CD4-positive, alpha-beta T cell (primary cell): Measurements from ENCODE around the gene IRF7. TPM values are rescaled to one million over a fixed set of nuclear protein-coding genes. Genes with fewer than 3 reads are reported as not detected.
A peak's percentile ranks its signal among the peaks of the same experiment; 100 is the strongest.

Experiments
- ATAC-seq: fragments of 200-7000 bp; cut with Tn5 transposase; one replicate; pipeline ENCODE4 v1.10.0; 2022; ENCODE audit warnings: mild to moderate bottlenecking; ENCODE audit not compliant: poor library complexity
- CTCF ChIA-PET: fragments of 350-600 bp; sonication (Branson Sonifier 250); formaldehyde crosslinking; loops from one replicate; lab custom pipeline; 2021; ENCODE audit warnings: antibody characterized with exemption, inconsistent platforms; lab: Charles Lee
- POLR2A ChIA-PET: fragments of 350-600 bp; sonication (Branson Sonifier 250); formaldehyde crosslinking; loops from one replicate; lab custom pipeline; 2021; ENCODE audit warnings: antibody characterized with exemption, inconsistent platforms; lab: Charles Lee
- DNase-seq, 14 experiments: peaks; one replicate each; pipeline ENCODE4 v3.0.0-alpha.2; 2013 to 2020; ENCODE audit warnings: mixed read lengths in 2 of 14
- H3K27ac ChIP-seq, 2 donors: one replicate each; pipeline versions ENCODE4 v1.5.1 to v1.7.0; 2013; ENCODE audit warnings: low read length in 2 of 2, low read depth in 1 of 2, mild to moderate bottlenecking in 1 of 2
- H3K27me3 ChIP-seq, 2 experiments: 1 replicate in 1 of 2; 2 replicates in 1 of 2; pipeline versions ENCODE4 v1.6.1 to v1.7.0; 2013; ENCODE audit warnings: low read length in 2 of 2, control low read depth in 1 of 2, mild to moderate bottlenecking in 1 of 2, moderate library complexity in 1 of 2; ENCODE audit not compliant: insufficient read depth in 2 of 2, control insufficient read depth in 1 of 2
- H3K36me3 ChIP-seq: one replicate; pipeline ENCODE4 v1.6.1; 2013; ENCODE audit warnings: low read length, control low read depth; ENCODE audit not compliant: insufficient read depth
- H3K4me1 ChIP-seq: one replicate; pipeline ENCODE4 v1.6.1; 2013; ENCODE audit warnings: low read length, control low read depth; ENCODE audit not compliant: insufficient read depth
- H3K4me3 ChIP-seq: one replicate; pipeline ENCODE4 v1.5.1; 2013; ENCODE audit warnings: mild to moderate bottlenecking, low read length, moderate library complexity
- H3K9me3 ChIP-seq, 2 experiments: 1 replicate in 1 of 2; 2 replicates in 1 of 2; pipeline versions ENCODE4 v1.6.1 to v1.7.0; 2013; ENCODE audit warnings: low read length in 2 of 2, mild to moderate bottlenecking in 2 of 2, control low read depth in 1 of 2, moderate library complexity in 1 of 2; ENCODE audit not compliant: control insufficient read depth in 1 of 2, insufficient read depth in 1 of 2
- H3K27ac Mint-ChIP-seq: one replicate; pipeline ENCODE4 v1.8.0; 2020; ENCODE audit warnings: mixed read lengths
- H3K27me3 Mint-ChIP-seq: one replicate; pipeline ENCODE4 v1.8.0; 2021; ENCODE audit warnings: mixed read lengths
- H3K36me3 Mint-ChIP-seq: one replicate; pipeline ENCODE4 v1.8.0; 2021; ENCODE audit warnings: low read depth, mixed read lengths
- H3K4me1 Mint-ChIP-seq: one replicate; pipeline ENCODE4 v1.8.0; 2021; ENCODE audit warnings: low read depth, mixed read lengths
- H3K4me3 Mint-ChIP-seq: one replicate; pipeline ENCODE4 v1.8.0; 2020; ENCODE audit warnings: mild to moderate bottlenecking, mixed read lengths
- H3K9me3 Mint-ChIP-seq: one replicate; pipeline ENCODE4 v1.8.0; 2020; ENCODE audit warnings: mixed read lengths
- CTCF ChIP-seq: fragments of 200-600 bp; IDR thresholded peaks from one replicate; pipeline ENCODE4 v1.8.0; 2022; ENCODE audit warnings: antibody characterized with exemption, mild to moderate bottlenecking
- intact Hi-C, 2 experiments: fragments of 100-400 bp; cut with DNase I in 1 of 2; cut with micrococcal nuclease in 1 of 2; formaldehyde crosslinking; loops; one replicate each; pipeline versions ENCODE4 v1.15.1 to v1.9.0; 2023 to 2025; cut with DNase I, micrococcal nuclease
- total RNA-seq, 174 experiments: library from RNA in 2 of 174; stranded (reverse) in 2 of 174; gene quantifications; one replicate each; pipeline ENCODE4 v1.2.3 and lab custom pipeline; 2021 to 2026

The IRF7 gene
- total RNA-seq, 2 experiments from 2014 or later = 36.5 to 37.7 TPM

GRCh38 chr11:567011-567628 lies 48.6 kb downstream of the IRF7 start:
- no peak for DNase-seq
- no peak overlapping the region for H3K27ac ChIP-seq

GRCh38 chr11:565921-566509 lies 49.7 kb downstream of the IRF7 start:
- no peak for ATAC-seq
- H3K4me3 Mint-ChIP-seq = peak overlapping the region; percentile 45
- intact Hi-C loops = loop anchor here in 1 of 2 experiments (10.0 kb wide), 1 partner anchor 129 kb away; the partner anchor contains the start of genes DEAF1 and TMEM80
- H3K4me3 ChIP-seq = no peak overlapping the region
- POLR2A ChIA-PET = interaction anchor here (1.6 to 3.9 kb wide), 4 partner anchors 10 to 129 kb away, joined by 5 to 25 read pairs (median 14); partner anchors contain the start of genes DEAF1, PHRF1 and TMEM80
- no peak overlapping the region for H3K27ac ChIP-seq
- H3K36me3 Mint-ChIP-seq = peaks cover 9% of the 10 kb centered on the region
- peak in 1 of 14 experiments; percentile 38 for DNase-seq
- no peaks in the 10 kb centered on the region for H3K27me3 ChIP-seq
- H3K27ac Mint-ChIP-seq = no peak overlapping the region
- TF ChIP-seq CTCF = no peak
- peaks cover 10% of the 10 kb centered on the region for H3K36me3 ChIP-seq
- H3K9me3 Mint-ChIP-seq = no peaks in the 10 kb centered on the region
- H3K4me1 ChIP-seq = peaks cover 28% of the 10 kb centered on the region
- no peaks in the 10 kb centered on the region for H3K9me3 ChIP-seq
- CTCF ChIA-PET = interaction anchor here (0.8 to 2.6 kb wide), 2 partner anchors 11 to 12 kb away, joined by 3 to 7 read pairs; no protein-coding TSS in a partner anchor
- H3K27me3 Mint-ChIP-seq = no peaks in the 10 kb centered on the region
- H3K4me1 Mint-ChIP-seq = peaks cover 10% of the 10 kb centered on the region

More at GRCh38 chr11:567011-567628, 48.6 kb downstream of the IRF7 start:
- peak overlapping the region; percentile 75 for H3K27ac Mint-ChIP-seq
- H3K27me3 ChIP-seq = no peaks in the 10 kb centered on the region
- peaks cover 20% of the 10 kb centered on the region for H3K4me1 ChIP-seq
- ChIA-PET CTCF (interaction anchor here (2.6 kb wide), 1 partner anchor 12 kb away, joined by 7 read pairs; no protein-coding TSS in a partner anchor), POLR2A (interaction anchor here (0.6 to 3.9 kb wide), 4 partner anchors 9 to 128 kb away, joined by 3 to 25 read pairs (median 14); partner anchors contain the start of genes DEAF1, PHRF1 and TMEM80)
- H3K4me3 ChIP-seq = no peak overlapping the region
- no peak for TF ChIP-seq CTCF
- peaks cover 10% of the 10 kb centered on the region for H3K36me3 ChIP-seq
- intact Hi-C loops = loop anchor here in 1 of 2 experiments (10.0 kb wide), 1 partner anchor 128 kb away; the partner anchor contains the start of genes DEAF1 and TMEM80
- H3K9me3 ChIP-seq = no peaks in the 10 kb centered on the region
- peaks cover 4% of the 10 kb centered on the region for H3K36me3 Mint-ChIP-seq
- no peaks in the 10 kb centered on the region for H3K27me3 Mint-ChIP-seq
- H3K4me1 Mint-ChIP-seq = peaks cover 4% of the 10 kb centered on the region
- no peak for ATAC-seq
- H3K9me3 Mint-ChIP-seq = no peaks in the 10 kb centered on the region
- peak overlapping the region; percentile 83 for H3K4me3 Mint-ChIP-seq

GRCh38 chr11:563812-564578 lies 51.8 kb downstream of the IRF7 start:
- ATAC-seq (no peak), DNase-seq (peak in 1 of 14 experiments; percentile 26)
- Histone ChIP-seq H3K4me1 (peaks cover 34% of the 10 kb centered on the region), H3K27me3 (no peaks in the 10 kb centered on the region), H3K27ac (no peak overlapping the region), H3K4me3 (no peak overlapping the region), H3K36me3 (peaks cover 10% of the 10 kb centered on the region), H3K9me3 (no peaks in the 10 kb centered on the region)
- Mint-ChIP-seq H3K4me1 (peaks cover 16% of the 10 kb centered on the region), H3K27me3 (no peaks in the 10 kb centered on the region), H3K4me3 (peak overlapping the region; percentile 48), H3K27ac (no peak overlapping the region), H3K36me3 (peaks cover 9% of the 10 kb centered on the region), H3K9me3 (no peaks in the 10 kb centered on the region)
- no peak for TF ChIP-seq CTCF
- CTCF ChIA-PET = no interaction called here
- intact Hi-C loops = loop anchor here in 1 of 2 experiments (10.0 kb wide), 1 partner anchor 131 kb away; the partner anchor contains the start of genes DEAF1 and TMEM80
- POLR2A ChIA-PET = interaction anchor here (3.9 kb wide), 1 partner anchor 12 kb away, joined by 25 read pairs; the partner anchor contains the start of gene PHRF1
